Measurements from ENCODE around the gene ZBTB20. TPM values are rescaled to one million over a fixed set of nuclear protein-coding genes. Genes with fewer than 3 reads are reported as not detected.

ZBTB20 gene
- total and polyA plus RNA-seq, 10 of the 15 experiments (the other 5 are each of a cell fraction or from before 2014, with no cell fraction given) = 0.20 to 5.5 (median 2.2) TPM

- TF ChIP-seq, protein P1, sequence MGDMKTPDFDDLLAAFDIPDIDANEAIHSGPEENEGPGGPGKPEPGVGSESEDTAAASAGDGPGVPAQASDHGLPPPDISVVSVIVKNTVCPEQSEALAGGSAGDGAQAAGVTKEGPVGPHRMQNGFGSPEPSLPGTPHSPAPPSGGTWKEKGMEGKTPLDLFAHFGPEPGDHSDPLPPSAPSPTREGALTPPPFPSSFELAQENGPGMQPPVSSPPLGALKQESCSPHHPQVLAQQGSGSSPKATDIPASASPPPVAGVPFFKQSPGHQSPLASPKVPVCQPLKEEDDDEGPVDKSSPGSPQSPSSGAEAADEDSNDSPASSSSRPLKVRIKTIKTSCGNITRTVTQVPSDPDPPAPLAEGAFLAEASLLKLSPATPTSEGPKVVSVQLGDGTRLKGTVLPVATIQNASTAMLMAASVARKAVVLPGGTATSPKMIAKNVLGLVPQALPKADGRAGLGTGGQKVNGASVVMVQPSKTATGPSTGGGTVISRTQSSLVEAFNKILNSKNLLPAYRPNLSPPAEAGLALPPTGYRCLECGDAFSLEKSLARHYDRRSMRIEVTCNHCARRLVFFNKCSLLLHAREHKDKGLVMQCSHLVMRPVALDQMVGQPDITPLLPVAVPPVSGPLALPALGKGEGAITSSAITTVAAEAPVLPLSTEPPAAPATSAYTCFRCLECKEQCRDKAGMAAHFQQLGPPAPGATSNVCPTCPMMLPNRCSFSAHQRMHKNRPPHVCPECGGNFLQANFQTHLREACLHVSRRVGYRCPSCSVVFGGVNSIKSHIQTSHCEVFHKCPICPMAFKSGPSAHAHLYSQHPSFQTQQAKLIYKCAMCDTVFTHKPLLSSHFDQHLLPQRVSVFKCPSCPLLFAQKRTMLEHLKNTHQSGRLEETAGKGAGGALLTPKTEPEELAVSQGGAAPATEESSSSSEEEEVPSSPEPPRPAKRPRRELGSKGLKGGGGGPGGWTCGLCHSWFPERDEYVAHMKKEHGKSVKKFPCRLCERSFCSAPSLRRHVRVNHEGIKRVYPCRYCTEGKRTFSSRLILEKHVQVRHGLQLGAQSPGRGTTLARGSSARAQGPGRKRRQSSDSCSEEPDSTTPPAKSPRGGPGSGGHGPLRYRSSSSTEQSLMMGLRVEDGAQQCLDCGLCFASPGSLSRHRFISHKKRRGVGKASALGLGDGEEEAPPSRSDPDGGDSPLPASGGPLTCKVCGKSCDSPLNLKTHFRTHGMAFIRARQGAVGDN (IDR thresholded peaks at IDR 0.05) = peak; percentile 78
- TF ChIP-seq WRNIP1 (IDR thresholded peaks at IDR 0.05; ENCODE audit: borderline replicate concordance, low read depth, low read length) (no peak), POU2F2 (IDR thresholded peaks at IDR 0.05; ENCODE audit: borderline replicate concordance, low read depth, low read length) (no peak), SMAD1 (IDR thresholded peaks at IDR 0.05; ENCODE audit: low read depth, partially characterized antibody) (no peak), NFIC (IDR thresholded peaks at IDR 0.05; ENCODE audit: low read depth, low read length) (peak; percentile 71; the same call in 1 of the 2 replicates), BHLHE40 (IDR thresholded peaks at IDR 0.05; ENCODE audit: borderline replicate concordance in 1 of 2, low read depth in 2 of 2, low read length in 1 of 2) (peak; percentile 32 to 42; a peak in 2 of 4 replicates), IKZF2 (IDR thresholded peaks at IDR 0.05) (peak; percentile 45 to 46), EED (IDR thresholded peaks at IDR 0.05; ENCODE audit: low read depth) (peak; percentile 60; the same call in 1 of the 2 replicates), POLR2A (IDR thresholded peaks at IDR 0.05; ENCODE audit: low read depth, low read length) (0 out of 2 replicates have a peak, but pooled peaks have one; percentile 44), SMC3 (IDR thresholded peaks at IDR 0.05; ENCODE audit: borderline replicate concordance, low read length) (0 out of 2 replicates have a peak, but pooled peaks have one; percentile 11), JUNB (IDR thresholded peaks at IDR 0.05) (peak; percentile 31; the same call in 1 of the 2 replicates), NR2F1 (conservative IDR thresholded peaks at IDR 0.05) (no peak), ZSCAN29 (IDR thresholded peaks at IDR 0.05) (peak; percentile 32; the same call in 1 of the 2 replicates), SUPT20H (IDR thresholded peaks at IDR 0.05; ENCODE audit: borderline replicate concordance, control insufficient read depth, low read depth, low read length) (no peak), RCOR1 (conservative IDR thresholded peaks at IDR 0.05; ENCODE audit: low read depth, low read length) (no peak), FOXM1 (IDR thresholded peaks at IDR 0.05; ENCODE audit: low read depth, low read length) (peak; percentile 57; the same call in 1 of the 2 replicates), ASH2L (IDR thresholded peaks at IDR 0.05; ENCODE audit: borderline replicate concordance, low read depth) (0 out of 2 replicates have a peak, but pooled peaks have one; percentile 62), ETV6 (conservative IDR thresholded peaks at IDR 0.05 in 1 of 2, IDR thresholded peaks at IDR 0.05 in 1 of 2; ENCODE audit: borderline replicate concordance in 1 of 2, low read depth in 1 of 2) (peak in 1 of 2 experiments; percentile 37; a peak in 1 of 4 replicates), TBL1XR1 (IDR thresholded peaks at IDR 0.05; ENCODE audit: low read depth, low read length) (peak; percentile 67; the same call in 1 of the 2 replicates), IKZF1 (conservative IDR thresholded peaks at IDR 0.05) (peak; percentile 31)
- TF ChIP-seq, protein P2, sequence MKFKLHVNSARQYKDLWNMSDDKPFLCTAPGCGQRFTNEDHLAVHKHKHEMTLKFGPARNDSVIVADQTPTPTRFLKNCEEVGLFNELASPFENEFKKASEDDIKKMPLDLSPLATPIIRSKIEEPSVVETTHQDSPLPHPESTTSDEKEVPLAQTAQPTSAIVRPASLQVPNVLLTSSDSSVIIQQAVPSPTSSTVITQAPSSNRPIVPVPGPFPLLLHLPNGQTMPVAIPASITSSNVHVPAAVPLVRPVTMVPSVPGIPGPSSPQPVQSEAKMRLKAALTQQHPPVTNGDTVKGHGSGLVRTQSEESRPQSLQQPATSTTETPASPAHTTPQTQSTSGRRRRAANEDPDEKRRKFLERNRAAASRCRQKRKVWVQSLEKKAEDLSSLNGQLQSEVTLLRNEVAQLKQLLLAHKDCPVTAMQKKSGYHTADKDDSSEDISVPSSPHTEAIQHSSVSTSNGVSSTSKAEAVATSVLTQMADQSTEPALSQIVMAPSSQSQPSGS (IDR thresholded peaks at IDR 0.05; ENCODE audit: low read length) = peak; percentile 32; the same call in 1 of the 2 replicates
- TF ChIP-seq, protein P3, sequence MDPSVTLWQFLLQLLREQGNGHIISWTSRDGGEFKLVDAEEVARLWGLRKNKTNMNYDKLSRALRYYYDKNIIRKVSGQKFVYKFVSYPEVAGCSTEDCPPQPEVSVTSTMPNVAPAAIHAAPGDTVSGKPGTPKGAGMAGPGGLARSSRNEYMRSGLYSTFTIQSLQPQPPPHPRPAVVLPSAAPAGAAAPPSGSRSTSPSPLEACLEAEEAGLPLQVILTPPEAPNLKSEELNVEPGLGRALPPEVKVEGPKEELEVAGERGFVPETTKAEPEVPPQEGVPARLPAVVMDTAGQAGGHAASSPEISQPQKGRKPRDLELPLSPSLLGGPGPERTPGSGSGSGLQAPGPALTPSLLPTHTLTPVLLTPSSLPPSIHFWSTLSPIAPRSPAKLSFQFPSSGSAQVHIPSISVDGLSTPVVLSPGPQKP (IDR thresholded peaks at IDR 0.05; ENCODE audit: low read depth, low read length) = peak; percentile 49; the same call in 1 of the 2 replicates
- TF ChIP-seq, protein P4, sequence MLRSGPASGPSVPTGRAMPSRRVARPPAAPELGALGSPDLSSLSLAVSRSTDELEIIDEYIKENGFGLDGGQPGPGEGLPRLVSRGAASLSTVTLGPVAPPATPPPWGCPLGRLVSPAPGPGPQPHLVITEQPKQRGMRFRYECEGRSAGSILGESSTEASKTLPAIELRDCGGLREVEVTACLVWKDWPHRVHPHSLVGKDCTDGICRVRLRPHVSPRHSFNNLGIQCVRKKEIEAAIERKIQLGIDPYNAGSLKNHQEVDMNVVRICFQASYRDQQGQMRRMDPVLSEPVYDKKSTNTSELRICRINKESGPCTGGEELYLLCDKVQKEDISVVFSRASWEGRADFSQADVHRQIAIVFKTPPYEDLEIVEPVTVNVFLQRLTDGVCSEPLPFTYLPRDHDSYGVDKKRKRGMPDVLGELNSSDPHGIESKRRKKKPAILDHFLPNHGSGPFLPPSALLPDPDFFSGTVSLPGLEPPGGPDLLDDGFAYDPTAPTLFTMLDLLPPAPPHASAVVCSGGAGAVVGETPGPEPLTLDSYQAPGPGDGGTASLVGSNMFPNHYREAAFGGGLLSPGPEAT (IDR thresholded peaks at IDR 0.05; ENCODE audit: low read depth) = peak; percentile 30; the same call in 1 of the 2 replicates
Observed at GRCh38 chr3:114308830-114309229, 838.3 kb downstream of the ZBTB20 start (continued).
